Measurements from ENCODE around the gene HTR7. TPM values are rescaled to one million over a fixed set of nuclear protein-coding genes. Genes with fewer than 3 reads are reported as not detected.

HTR7 gene
- total RNA-seq, 1 donor from 2014 or later, result 13.3 TPM

DNA sequence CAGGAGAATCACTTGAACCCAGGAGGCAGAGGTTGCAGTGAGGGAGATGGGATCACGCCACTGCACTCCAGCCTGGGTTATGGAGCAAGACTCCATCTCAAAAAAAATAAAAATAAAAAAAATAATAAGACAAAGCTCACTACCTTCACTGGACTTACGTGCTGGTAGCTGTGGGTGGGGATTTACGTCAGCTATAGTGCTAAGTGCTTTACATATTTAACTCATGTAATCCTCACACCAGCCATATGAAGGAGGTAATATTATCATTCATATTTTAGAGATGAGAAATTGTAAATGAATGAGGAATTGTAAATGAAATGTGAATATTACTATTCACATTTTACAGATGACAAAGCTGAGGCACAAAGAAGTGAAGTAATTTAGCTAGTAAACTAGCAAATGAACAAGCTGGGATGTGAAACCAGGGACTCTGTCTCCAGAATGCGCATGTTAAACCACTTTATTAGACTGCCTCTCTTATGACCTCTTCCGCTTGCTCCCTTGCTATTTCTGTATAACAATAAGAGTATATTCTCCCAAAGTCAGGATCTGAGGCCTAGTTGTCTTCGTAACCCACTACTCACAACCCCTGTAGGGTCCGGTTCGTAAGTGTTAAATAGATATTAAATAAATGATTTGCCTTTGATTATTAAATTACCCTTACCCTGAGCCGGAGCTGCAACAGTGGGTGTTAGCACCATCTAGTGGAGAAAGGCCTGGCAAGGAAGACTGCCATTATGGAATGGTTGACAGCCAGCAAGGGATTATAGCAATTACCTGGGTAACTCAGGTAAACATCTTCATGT lies 70.2 kb downstream of the HTR7 start:
- Mint-ChIP-seq H3K36me3 (ENCODE audit: unreplicated experiment) (no peaks in the 10 kb centered on the region), H3K9me3 (ENCODE audit: unreplicated experiment) (no peaks in the 10 kb centered on the region), H3K4me1 (ENCODE audit: low read depth, unreplicated experiment) (no peaks in the 10 kb centered on the region), H3K27ac (ENCODE audit: unreplicated experiment) (no peak overlapping the region), H3K4me3 (ENCODE audit: unreplicated experiment) (no peak overlapping the region), H3K27me3 (ENCODE audit: unreplicated experiment) (no peaks in the 10 kb centered on the region)
- DNase-seq, result peak; percentile 47
- TF ChIP-seq, protein P1, sequence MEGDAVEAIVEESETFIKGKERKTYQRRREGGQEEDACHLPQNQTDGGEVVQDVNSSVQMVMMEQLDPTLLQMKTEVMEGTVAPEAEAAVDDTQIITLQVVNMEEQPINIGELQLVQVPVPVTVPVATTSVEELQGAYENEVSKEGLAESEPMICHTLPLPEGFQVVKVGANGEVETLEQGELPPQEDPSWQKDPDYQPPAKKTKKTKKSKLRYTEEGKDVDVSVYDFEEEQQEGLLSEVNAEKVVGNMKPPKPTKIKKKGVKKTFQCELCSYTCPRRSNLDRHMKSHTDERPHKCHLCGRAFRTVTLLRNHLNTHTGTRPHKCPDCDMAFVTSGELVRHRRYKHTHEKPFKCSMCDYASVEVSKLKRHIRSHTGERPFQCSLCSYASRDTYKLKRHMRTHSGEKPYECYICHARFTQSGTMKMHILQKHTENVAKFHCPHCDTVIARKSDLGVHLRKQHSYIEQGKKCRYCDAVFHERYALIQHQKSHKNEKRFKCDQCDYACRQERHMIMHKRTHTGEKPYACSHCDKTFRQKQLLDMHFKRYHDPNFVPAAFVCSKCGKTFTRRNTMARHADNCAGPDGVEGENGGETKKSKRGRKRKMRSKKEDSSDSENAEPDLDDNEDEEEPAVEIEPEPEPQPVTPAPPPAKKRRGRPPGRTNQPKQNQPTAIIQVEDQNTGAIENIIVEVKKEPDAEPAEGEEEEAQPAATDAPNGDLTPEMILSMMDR (IDR thresholded peaks at IDR 0.05; ENCODE audit: partially characterized antibody, unreplicated experiment), result peak; percentile 60

DNA sequence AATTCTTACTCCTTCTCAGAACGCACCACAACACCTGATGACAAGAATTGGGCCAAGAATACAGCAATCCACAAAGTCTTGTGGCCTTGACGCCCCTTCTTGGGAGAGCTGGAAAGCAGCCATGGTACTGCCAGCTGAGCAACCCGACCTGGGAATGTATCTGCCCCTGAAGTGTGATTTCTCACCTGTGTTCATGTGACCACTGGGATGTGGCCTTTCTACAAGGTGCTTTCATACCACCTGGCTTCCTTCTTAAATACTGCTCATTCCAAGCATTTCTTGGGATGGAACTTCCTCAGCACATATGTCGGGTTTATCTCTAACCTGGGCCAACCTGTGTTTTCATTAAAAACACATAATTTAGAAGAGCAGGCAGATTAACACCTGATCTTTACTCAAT lies 72.1 kb downstream of the HTR7 start:
- Mint-ChIP-seq H3K4me3 (ENCODE audit: unreplicated experiment) (no peak overlapping the region), H3K27me3 (ENCODE audit: unreplicated experiment) (no peaks in the 10 kb centered on the region), H3K36me3 (ENCODE audit: unreplicated experiment) (no peaks in the 10 kb centered on the region), H3K9me3 (ENCODE audit: unreplicated experiment) (no peaks in the 10 kb centered on the region), H3K4me1 (ENCODE audit: low read depth, unreplicated experiment) (no peaks in the 10 kb centered on the region), H3K27ac (ENCODE audit: unreplicated experiment) (no peak overlapping the region)
- no peak for DNase-seq
- TF ChIP-seq, protein P1 (IDR thresholded peaks at IDR 0.05; ENCODE audit: partially characterized antibody, unreplicated experiment), result no peak

DNA sequence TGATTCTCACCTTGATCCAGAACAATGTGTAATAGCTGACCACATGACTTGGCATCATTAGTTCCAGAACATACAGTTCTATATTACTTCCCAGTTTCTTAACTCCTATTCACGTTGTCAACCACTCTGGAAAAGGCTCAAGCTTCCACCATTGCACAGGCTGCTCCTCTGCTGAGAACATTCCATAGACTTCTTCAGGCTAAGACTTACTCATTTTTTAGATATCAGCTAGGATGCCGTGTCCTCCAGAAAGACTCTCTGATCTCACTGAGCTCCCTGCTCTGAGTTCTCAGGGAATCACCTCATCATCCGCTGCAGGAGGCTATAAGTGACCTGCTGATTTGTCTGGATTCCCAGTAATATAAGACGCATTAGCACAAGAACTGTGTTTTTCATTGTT lies 73.1 kb downstream of the HTR7 start:
- H3K9me3 Mint-ChIP-seq (ENCODE audit: unreplicated experiment), result no peaks in the 10 kb centered on the region
- TF ChIP-seq, protein P1 (IDR thresholded peaks at IDR 0.05; ENCODE audit: partially characterized antibody, unreplicated experiment), result no peak
- DNase-seq, result no peak
- H3K4me1 Mint-ChIP-seq (ENCODE audit: low read depth, unreplicated experiment), result no peaks in the 10 kb centered on the region
- H3K27me3 Mint-ChIP-seq (ENCODE audit: unreplicated experiment), result no peaks in the 10 kb centered on the region
- H3K27ac Mint-ChIP-seq (ENCODE audit: unreplicated experiment), result no peak overlapping the region
- H3K4me3 Mint-ChIP-seq (ENCODE audit: unreplicated experiment), result no peak overlapping the region
- no peaks in the 10 kb centered on the region for H3K36me3 Mint-ChIP-seq (ENCODE audit: unreplicated experiment)

DNA sequence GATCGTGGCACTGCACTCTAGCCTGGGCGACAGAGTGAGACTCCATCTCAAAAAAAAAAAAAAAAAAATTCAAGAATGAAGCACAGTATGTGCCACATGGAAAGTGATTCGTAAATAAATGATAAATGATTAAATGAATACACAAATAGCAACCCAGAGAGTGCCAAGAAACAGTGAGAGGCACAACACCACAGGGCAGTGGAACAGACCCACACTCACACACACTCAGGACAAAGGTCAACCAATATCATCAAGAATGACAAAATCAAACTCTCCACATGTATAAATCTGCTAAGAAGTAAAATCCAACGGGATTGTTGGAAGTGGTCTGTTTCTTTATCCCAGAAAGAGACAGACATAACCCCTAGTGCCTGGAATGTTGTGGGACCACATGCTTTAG lies 77.4 kb downstream of the HTR7 start:
- Mint-ChIP-seq H3K4me3 (ENCODE audit: unreplicated experiment) (no peak overlapping the region), H3K36me3 (ENCODE audit: unreplicated experiment) (no peaks in the 10 kb centered on the region), H3K27me3 (ENCODE audit: unreplicated experiment) (no peaks in the 10 kb centered on the region), H3K9me3 (ENCODE audit: unreplicated experiment) (no peaks in the 10 kb centered on the region), H3K4me1 (ENCODE audit: low read depth, unreplicated experiment) (peaks cover 1% of the 10 kb centered on the region), H3K27ac (ENCODE audit: unreplicated experiment) (no peak overlapping the region)
- TF ChIP-seq, protein P1 (IDR thresholded peaks at IDR 0.05; ENCODE audit: partially characterized antibody, unreplicated experiment), result no peak
- DNase-seq, result no peak

DNA sequence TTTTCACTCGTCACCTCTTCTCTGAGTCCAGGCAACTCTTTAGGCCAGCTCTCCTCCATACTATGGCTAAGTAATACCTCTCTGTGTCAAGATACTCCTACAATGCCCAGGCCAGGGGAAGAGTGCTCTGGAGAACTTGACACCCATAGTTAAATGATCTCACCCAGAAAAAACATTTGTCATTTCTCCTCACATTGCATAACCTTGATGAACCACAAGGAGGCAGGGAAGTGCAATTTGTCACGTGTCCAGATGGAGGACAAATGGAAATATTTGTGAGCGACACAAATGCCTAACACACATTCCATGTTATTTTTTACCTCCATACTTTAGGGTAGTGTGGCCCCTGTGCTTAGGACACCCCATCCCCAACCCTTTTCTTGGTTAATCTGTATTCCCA lies 78.3 kb downstream of the HTR7 start:
- Mint-ChIP-seq H3K9me3 (ENCODE audit: unreplicated experiment) (no peaks in the 10 kb centered on the region), H3K27ac (ENCODE audit: unreplicated experiment) (no peak overlapping the region), H3K4me1 (ENCODE audit: low read depth, unreplicated experiment) (peaks cover 6% of the 10 kb centered on the region), H3K27me3 (ENCODE audit: unreplicated experiment) (peaks cover 2% of the 10 kb centered on the region), H3K4me3 (ENCODE audit: unreplicated experiment) (no peak overlapping the region), H3K36me3 (ENCODE audit: unreplicated experiment) (no peaks in the 10 kb centered on the region)
- no peak for DNase-seq
- TF ChIP-seq, protein P1 (IDR thresholded peaks at IDR 0.05; ENCODE audit: partially characterized antibody, unreplicated experiment), result peak; percentile 50

Data from glutamatergic neuron (in vitro differentiated cells).